Stimulated activated CD8-positive, alpha-beta memory T cell treated with anti-CD3 and anti-CD28 coated beads, Interleukin-12 subunit alpha, Interleukin-12 subunit beta, amount 100 ng/mL, for 24 hours (primary cell): ENCODE data around the gene ZNF497.
"Not testable (repeated sequence)": the region's sequence is repeated elsewhere in the genome, so short reads cannot be mapped to it uniquely, and the experiment has no call there.

Experiments
- DNase-seq: peaks from one replicate; pipeline ENCODE4 v3.0.0-alpha.2; 2020; ENCODE audit errors: extremely low read depth

Gene ZNF497

GRCh38 chr19:58394821-58395219 is 32.3 kb upstream of the ZNF497 start:
- DNase-seq = no peak

- DNase-seq = no peak
Measured at GRCh38 chr19:58393725-58394033, 31.1 kb upstream of the ZNF497 start.

- DNase-seq = no peak
Measured at GRCh38 chr19:58392945-58393724, 30.6 kb upstream of the ZNF497 start.

GRCh38 chr19:58388175-58388526 is 25.6 kb upstream of the ZNF497 start:
- DNase-seq = no peak

GRCh38 chr19:58387338-58388174 is 25.0 kb upstream of the ZNF497 start:
- DNase-seq = no peak

- peak; percentile 84 for DNase-seq
Measured at GRCh38 chr19:58386576-58387337, 24.2 kb upstream of the ZNF497 start, which contains the start of gene RPS5. TSS of gene RPS5 (plus strand) at chr19:58387269. CDS start at chr19:58388138, 869 bp downstream.

GRCh38 chr19:58385891-58386575 is 23.5 kb upstream of the ZNF497 start:
- no peak for DNase-seq

- DNase-seq = no peak
Measured at GRCh38 chr19:58385313-58385890, 22.9 kb upstream of the ZNF497 start.

- no peak for DNase-seq
Measured at GRCh38 chr19:58382997-58383603, 20.5 kb upstream of the ZNF497 start.

- no peak for DNase-seq
Measured at GRCh38 chr19:58381460-58382212, 19.1 kb upstream of the ZNF497 start.

- DNase-seq = peak; percentile 94
Measured at GRCh38 chr19:58380662-58381459, 18.3 kb upstream of the ZNF497 start, which contains the start of gene ZNF837. TSS of gene ZNF837 (minus strand) at chr19:58381030. CDS start at chr19:58369332, 11,698 bp downstream.

- DNase-seq = no peak
Measured at GRCh38 chr19:58380037-58380661, 17.6 kb upstream of the ZNF497 start.

GRCh38 chr19:58379246-58379645 is 16.7 kb upstream of the ZNF497 start:
- no peak for DNase-seq

GRCh38 chr19:58376724-58377123 is 14.2 kb upstream of the ZNF497 start:
- DNase-seq = not testable (repeated sequence)

- DNase-seq = no peak
Measured at GRCh38 chr19:58374200-58374599, 11.6 kb upstream of the ZNF497 start.

- no peak for DNase-seq
Measured at GRCh38 chr19:58372311-58373133, 10.0 kb upstream of the ZNF497 start.

GRCh38 chr19:58368561-58369360 is 6.2 kb upstream of the ZNF497 start:
- no peak for DNase-seq
